Measurements from ENCODE around the gene HDGFL1.

DNA sequence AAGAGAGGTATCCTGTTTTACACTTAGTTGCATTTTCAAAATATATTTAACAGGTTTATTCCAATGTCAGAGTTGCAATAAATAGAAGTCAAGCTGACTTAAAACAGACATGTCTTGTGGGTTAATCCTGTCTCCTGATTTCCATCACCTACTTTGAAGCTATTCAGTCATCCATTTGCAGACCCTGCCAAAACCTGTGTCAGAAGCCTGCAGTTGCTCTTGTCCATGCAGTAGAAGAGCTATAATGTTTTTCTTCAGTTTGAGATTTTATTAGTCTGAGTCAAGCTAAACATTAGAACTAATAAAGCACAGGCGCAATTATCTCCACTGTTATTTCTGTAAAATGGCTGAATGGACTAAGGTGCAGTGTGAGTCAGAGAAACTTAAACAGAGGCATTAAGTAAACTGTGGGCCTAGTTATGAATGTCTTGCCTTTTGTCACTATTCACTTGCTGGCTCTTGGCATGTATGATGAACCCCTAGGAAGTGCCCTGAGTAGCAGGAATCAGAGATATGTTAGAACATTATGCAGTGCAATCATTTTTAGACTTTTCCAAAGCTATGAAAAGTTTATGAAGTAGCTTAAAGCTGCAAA lies 11.0 kb upstream of the HDGFL1 start:
- TF ChIP-seq, protein P1, sequence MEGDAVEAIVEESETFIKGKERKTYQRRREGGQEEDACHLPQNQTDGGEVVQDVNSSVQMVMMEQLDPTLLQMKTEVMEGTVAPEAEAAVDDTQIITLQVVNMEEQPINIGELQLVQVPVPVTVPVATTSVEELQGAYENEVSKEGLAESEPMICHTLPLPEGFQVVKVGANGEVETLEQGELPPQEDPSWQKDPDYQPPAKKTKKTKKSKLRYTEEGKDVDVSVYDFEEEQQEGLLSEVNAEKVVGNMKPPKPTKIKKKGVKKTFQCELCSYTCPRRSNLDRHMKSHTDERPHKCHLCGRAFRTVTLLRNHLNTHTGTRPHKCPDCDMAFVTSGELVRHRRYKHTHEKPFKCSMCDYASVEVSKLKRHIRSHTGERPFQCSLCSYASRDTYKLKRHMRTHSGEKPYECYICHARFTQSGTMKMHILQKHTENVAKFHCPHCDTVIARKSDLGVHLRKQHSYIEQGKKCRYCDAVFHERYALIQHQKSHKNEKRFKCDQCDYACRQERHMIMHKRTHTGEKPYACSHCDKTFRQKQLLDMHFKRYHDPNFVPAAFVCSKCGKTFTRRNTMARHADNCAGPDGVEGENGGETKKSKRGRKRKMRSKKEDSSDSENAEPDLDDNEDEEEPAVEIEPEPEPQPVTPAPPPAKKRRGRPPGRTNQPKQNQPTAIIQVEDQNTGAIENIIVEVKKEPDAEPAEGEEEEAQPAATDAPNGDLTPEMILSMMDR (conservative IDR thresholded peaks at IDR 0.05), result no peak
- TF ChIP-seq EZH2 (IDR thresholded peaks at IDR 0.05; ENCODE audit: low read depth), result no peak
